B cell (primary cell): ENCODE data around the gene BAHCC1. TPM values are rescaled to one million over a fixed set of nuclear protein-coding genes. Genes with fewer than 3 reads are reported as not detected.

Source experiments
- ATAC-seq: fragments of 200-7000 bp; cut with Tn5 transposase; one replicate; pipeline ENCODE4 v1.10.0; 2021; ENCODE audit warnings: low read depth, mild to moderate bottlenecking, moderate number of reproducible peaks, moderate library complexity
- CTCF ChIA-PET: fragments of 350-600 bp; sonication (Branson Sonifier 250); formaldehyde crosslinking; loops from one replicate; lab custom pipeline; 2021; ENCODE audit warnings: antibody characterized with exemption, inconsistent platforms; lab: Charles Lee
- POLR2A ChIA-PET: fragments of 350-600 bp; sonication (Branson Sonifier 250); formaldehyde crosslinking; loops from one replicate; lab custom pipeline; 2021; ENCODE audit warnings: antibody characterized with exemption; lab: Charles Lee
- DNase-seq: peaks from one replicate; pipeline ENCODE4 v3.0.0; 2013
- H2AFZ ChIP-seq: 2 replicates; pipeline ENCODE4 v1.6.1; 2012; ENCODE audit warnings: mild to moderate bottlenecking, low read depth, low read length; ENCODE audit not compliant: insufficient read depth, poor library complexity, severe bottlenecking
- H3K27ac ChIP-seq, 2 donors: 1 replicate in 1 of 2; 2 replicates in 1 of 2; pipeline ENCODE4 v1.5.1; 2012 to 2013; ENCODE audit warnings: low read length in 2 of 2, mild to moderate bottlenecking in 2 of 2, moderate library complexity in 1 of 2
- H3K27me3 ChIP-seq, 4 experiments: fragments of 200-600 bp in 1 of 4; sonication (generic) in 1 of 4; replicated peaks in 1 of 4; 1 replicate in 2 of 4; 2 replicates in 2 of 4; pipeline versions ENCODE4 v1.6.1 to v1.7.0; 2013 to 2016; ENCODE audit warnings: low read length in 3 of 4, mild to moderate bottlenecking in 2 of 4, mixed read lengths in 1 of 4, moderate library complexity in 1 of 4; ENCODE audit not compliant: insufficient read depth in 4 of 4, control insufficient read depth in 3 of 4; ENCODE audit errors: control extremely low read depth in 1 of 4
- H3K36me3 ChIP-seq, 2 experiments: replicated peaks in 1 of 2; 1 replicate in 1 of 2; 2 replicates in 1 of 2; pipeline versions ENCODE4 v1.6.1 to v1.7.1; 2013; ENCODE audit warnings: low read length in 1 of 2; ENCODE audit not compliant: insufficient read depth in 2 of 2, control insufficient read depth in 1 of 2; ENCODE audit errors: control extremely low read depth in 1 of 2, extremely low read depth in 1 of 2
- H3K4me1 ChIP-seq, 2 donors: fragments of 200-600 bp in 1 of 2; sonication (generic) in 1 of 2; 1 replicate in 1 of 2; 2 replicates in 1 of 2; pipeline versions ENCODE4 v1.5.1 to v1.6.1; 2013 to 2017; ENCODE audit warnings: low read length in 2 of 2; ENCODE audit not compliant: control insufficient read depth in 2 of 2, insufficient read depth in 2 of 2
- H3K4me2 ChIP-seq: replicated peaks from 2 replicates; pipeline ENCODE3; 2012; ENCODE audit warnings: mild to moderate bottlenecking, low read depth, low read length; ENCODE audit not compliant: poor library complexity, severe bottlenecking
- H3K4me3 ChIP-seq, 5 experiments: fragments of 200-600 bp in 1 of 5; sonication (generic) in 1 of 5; 1 replicate in 3 of 5; 2 replicates in 2 of 5; pipeline versions ENCODE4 v1.5.1 to v1.7.0; 2011 to 2016; ENCODE audit warnings: low read length in 4 of 5, mild to moderate bottlenecking in 4 of 5, low read depth in 2 of 5, control low read depth in 1 of 5, moderate library complexity in 1 of 5; ENCODE audit not compliant: insufficient read depth in 1 of 5; ENCODE audit errors: control extremely low read depth in 1 of 5, extremely low read depth in 1 of 5
- H3K79me2 ChIP-seq: fragments of 200-600 bp; sonication (generic); one replicate; pipeline ENCODE4 v1.6.0; 2016; ENCODE audit warnings: low read length; ENCODE audit not compliant: control insufficient read depth, insufficient read depth
- H3K9ac ChIP-seq: fragments of 200-600 bp; sonication (generic); 2 replicates; pipeline ENCODE4 v1.6.1; 2017; ENCODE audit warnings: mild to moderate bottlenecking, low read length, moderate library complexity
- H3K9me3 ChIP-seq, 3 donors: one replicate each; pipeline versions ENCODE4 v1.6.1 to v1.7.1; 2013; ENCODE audit warnings: low read length in 2 of 3; ENCODE audit not compliant: control insufficient read depth in 2 of 3, insufficient read depth in 1 of 3; ENCODE audit errors: control extremely low read depth in 1 of 3
- H4K20me1 ChIP-seq: 2 replicates; pipeline ENCODE4 v1.6.0; 2012; ENCODE audit warnings: mild to moderate bottlenecking, low read length; ENCODE audit not compliant: insufficient read depth, control insufficient read depth, poor library complexity, severe bottlenecking
- H3K27ac Mint-ChIP-seq: one replicate; pipeline ENCODE4 v1.8.0; 2021; ENCODE audit warnings: mixed read lengths
- H3K27me3 Mint-ChIP-seq: one replicate; pipeline ENCODE4 v1.8.0; 2021; ENCODE audit warnings: mixed read lengths
- H3K4me1 Mint-ChIP-seq: one replicate; pipeline ENCODE4 v1.8.0; 2021; ENCODE audit warnings: mixed read lengths
- H3K4me3 Mint-ChIP-seq: one replicate; pipeline ENCODE4 v1.8.0; 2021; ENCODE audit warnings: mixed read lengths
- H3K9me3 Mint-ChIP-seq: one replicate; pipeline ENCODE4 v1.8.0; 2022; ENCODE audit warnings: mixed read lengths; ENCODE audit not compliant: insufficient read depth
- EZH2 ChIP-seq: IDR thresholded peaks from 2 replicates; pipeline ENCODE4 v1.6.1; 2012; ENCODE audit warnings: borderline replicate concordance, low read depth, mild to moderate bottlenecking, moderate library complexity, low read length; ENCODE audit not compliant: insufficient read depth, poor library complexity, severe bottlenecking
- WGBS: methylation state at CpG from one replicate; pipeline ENCODE4 v1.1.5; 2013; ENCODE audit warnings: missing lambda C conversion rate; ENCODE audit not compliant: insufficient coverage; 5-methylcytosine and 5-hydroxymethylcytosine counted together
- intact Hi-C: fragments of 100-400 bp; cut with micrococcal nuclease; formaldehyde crosslinking; loops from one replicate; pipeline ENCODE4 v1.10.0; 2022
- polyA plus RNA-seq: library from polyadenylated mRNA; depleted of rRNA; stranded (reverse); fragments of >200 nt; gene quantifications from 2 replicates; pipeline ENCODE4 v1.2.3, GENCODE V29; 2012
- total RNA-seq, 2 donors: library from RNA; stranded (reverse); fragments of 120-200 nt in 1 of 2; gene quantifications; 1 replicate in 1 of 2; 2 replicates in 1 of 2; pipeline versions ENCODE4 v1.2.3 to v1.2.4, GENCODE V29; 2013 to 2022
- TF ChIP-seq, protein P1 (sequence below): fragments of 200-600 bp; IDR thresholded peaks from one replicate; pipeline ENCODE4 v1.8.0; 2022; ENCODE audit warnings: antibody characterized with exemption, mild to moderate bottlenecking

BAHCC1 gene
- total and polyA plus RNA-seq, 2 donors (not counting 1 experiment from before 2014, with no cell fraction given): 0.12 to 0.48 TPM

DNA sequence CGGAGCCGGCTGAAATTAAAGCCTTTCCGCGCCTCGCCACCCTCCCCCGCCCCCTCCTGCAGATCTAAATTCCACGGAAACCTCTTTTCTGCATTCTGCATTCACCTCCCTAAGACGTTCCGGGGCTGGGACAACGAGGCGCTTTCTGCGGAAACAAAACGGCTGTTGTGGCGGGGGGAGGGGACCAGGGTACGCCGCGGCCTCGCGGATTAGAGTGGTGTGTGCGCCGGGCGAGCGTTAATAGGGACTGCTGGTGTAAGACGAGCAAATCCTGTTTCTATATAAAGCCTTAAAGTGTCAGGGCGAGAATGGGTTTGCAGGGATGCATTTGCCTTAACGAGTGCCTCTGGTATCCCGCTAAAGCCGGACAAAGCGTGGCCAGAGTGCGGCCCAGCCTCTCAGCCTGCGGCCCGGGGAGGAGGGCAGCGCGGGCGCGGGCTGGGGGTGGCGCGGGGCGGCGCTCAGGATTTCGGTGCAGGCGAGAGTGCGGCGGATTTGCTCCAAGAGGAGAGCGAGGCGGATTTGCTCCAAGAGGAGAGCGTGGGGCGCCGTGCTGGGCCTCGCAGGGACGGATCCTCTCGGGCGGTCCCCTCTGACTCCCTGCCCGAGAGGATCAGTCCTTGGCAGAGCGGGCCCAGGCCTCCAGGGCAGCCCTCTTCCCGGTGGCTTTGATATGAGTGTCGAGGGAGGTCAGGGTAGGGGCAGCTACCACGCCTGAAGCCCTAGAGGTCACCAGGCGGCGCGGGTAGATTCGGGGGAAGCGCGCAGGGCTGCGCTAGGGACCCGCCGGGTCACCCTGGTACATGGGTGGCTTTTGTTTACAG, 5.1 kb downstream of the BAHCC1 start:
- peak overlapping the region; percentile 24 to 58 (median 50) for H3K4me3 ChIP-seq
- 30% methylated on average over 54 of the region's 67 CpGs for WGBS
- ChIA-PET CTCF (no interaction called here), POLR2A (interaction anchor here (0.6 kb wide), 1 partner anchor 85 kb away, joined by 4 read pairs; no protein-coding TSS in a partner anchor)
- Mint-ChIP-seq H3K4me1 (peaks cover 23% of the 10 kb centered on the region), H3K9me3 (no peaks in the 10 kb centered on the region), H3K27ac (peak overlapping the region; percentile 66), H3K27me3 (peaks cover 45% of the 10 kb centered on the region), H3K4me3 (peak overlapping the region; percentile 89)
- no peak for TF ChIP-seq EZH2
- TF ChIP-seq, protein P1, sequence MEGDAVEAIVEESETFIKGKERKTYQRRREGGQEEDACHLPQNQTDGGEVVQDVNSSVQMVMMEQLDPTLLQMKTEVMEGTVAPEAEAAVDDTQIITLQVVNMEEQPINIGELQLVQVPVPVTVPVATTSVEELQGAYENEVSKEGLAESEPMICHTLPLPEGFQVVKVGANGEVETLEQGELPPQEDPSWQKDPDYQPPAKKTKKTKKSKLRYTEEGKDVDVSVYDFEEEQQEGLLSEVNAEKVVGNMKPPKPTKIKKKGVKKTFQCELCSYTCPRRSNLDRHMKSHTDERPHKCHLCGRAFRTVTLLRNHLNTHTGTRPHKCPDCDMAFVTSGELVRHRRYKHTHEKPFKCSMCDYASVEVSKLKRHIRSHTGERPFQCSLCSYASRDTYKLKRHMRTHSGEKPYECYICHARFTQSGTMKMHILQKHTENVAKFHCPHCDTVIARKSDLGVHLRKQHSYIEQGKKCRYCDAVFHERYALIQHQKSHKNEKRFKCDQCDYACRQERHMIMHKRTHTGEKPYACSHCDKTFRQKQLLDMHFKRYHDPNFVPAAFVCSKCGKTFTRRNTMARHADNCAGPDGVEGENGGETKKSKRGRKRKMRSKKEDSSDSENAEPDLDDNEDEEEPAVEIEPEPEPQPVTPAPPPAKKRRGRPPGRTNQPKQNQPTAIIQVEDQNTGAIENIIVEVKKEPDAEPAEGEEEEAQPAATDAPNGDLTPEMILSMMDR: no peak
- H3K27ac ChIP-seq: no peak overlapping the region
- H3K4me2 ChIP-seq: peak overlapping the region; percentile 89
- H3K36me3 ChIP-seq: no peaks in the 10 kb centered on the region
- H4K20me1 ChIP-seq: peaks cover 28% of the 10 kb centered on the region
- H2AFZ ChIP-seq: peak overlapping the region; percentile 59
- H3K79me2 ChIP-seq: peaks cover 3% of the 10 kb centered on the region
- ATAC-seq (no peak), DNase-seq (no peak)
- H3K27me3 ChIP-seq: peaks cover 0 to 68% (median 44%) of the 10 kb centered on the region in 4 experiments
- intact Hi-C loops: no loop called here
- H3K4me1 ChIP-seq: peaks cover 52 to 56% of the 10 kb centered on the region in 2 donors
- H3K9me3 ChIP-seq: peaks cover 0 to 41% (median 0%) of the 10 kb centered on the region in 3 donors
- H3K9ac ChIP-seq: peak overlapping the region; percentile 58
